Panc1 (cell line): ENCODE data around the gene MYCN. TPM values are rescaled to one million over a fixed set of nuclear protein-coding genes. Genes with fewer than 3 reads are reported as not detected.

Experiments used
- ATAC-seq: fragments of 200-7000 bp; cut with Tn5 transposase; 2 replicates; pipeline ENCODE4 v1.9.1; 2020; ENCODE audit warnings: mild to moderate bottlenecking, moderate library complexity
- BruUV-seq: library from RNA; stranded (reverse); fragments of 400-500 nt; replicated peaks from 2 replicates; lab custom pipeline; 2021; lab: Mats Ljungman, UMichigan
- CTCF ChIA-PET: fragments of 300-600 bp; sonication (Branson Sonifier 250); formaldehyde crosslinking; loops from one replicate; lab custom pipeline; 2022; ENCODE audit warnings: antibody characterized with exemption; lab: Charles Lee
- POLR2A ChIA-PET: fragments of 300-600 bp; sonication (Branson Sonifier 250); formaldehyde crosslinking; loops from one replicate; lab custom pipeline; 2022; ENCODE audit warnings: antibody characterized with exemption; lab: Charles Lee
- DNase-seq: peaks from one replicate; pipeline ENCODE4 v3.0.0-alpha.2; 2010; ENCODE audit warnings: low read depth, low spot score
- H3K27ac ChIP-seq: 2 replicates; pipeline ENCODE4 v1.5.1; 2011; ENCODE audit warnings: mild to moderate bottlenecking, low read length, inconsistent platforms
- H3K27me3 ChIP-seq: fragments of 200-500 bp; sonication (Bioruptor generic); 2 replicates; pipeline ENCODE4 v1.6.0; 2014; ENCODE audit warnings: low read length, inconsistent platforms; ENCODE audit not compliant: control insufficient read depth, insufficient read depth
- H3K36me3 ChIP-seq: fragments of 200-500 bp; sonication (Bioruptor generic); 2 replicates; pipeline ENCODE4 v1.5.1; 2014; ENCODE audit warnings: inconsistent platforms, mild to moderate bottlenecking, low read length, moderate library complexity; ENCODE audit not compliant: control insufficient read depth, insufficient read depth
- H3K4me1 ChIP-seq: 2 replicates; pipeline ENCODE4 v1.5.1; 2011; ENCODE audit warnings: inconsistent platforms, mild to moderate bottlenecking, low read length, moderate library complexity; ENCODE audit not compliant: control insufficient read depth, insufficient read depth
- H3K4me3 ChIP-seq, 2 experiments: 2 replicates each; pipeline ENCODE4 v1.5.1; 2011 to 2012; ENCODE audit warnings: low read depth in 2 of 2, low read length in 2 of 2, mild to moderate bottlenecking in 2 of 2, inconsistent platforms in 1 of 2, moderate library complexity in 1 of 2
- H3K9me3 ChIP-seq: fragments of 200-500 bp; sonication (Bioruptor generic); 2 replicates; pipeline ENCODE4 v1.5.1; 2014; ENCODE audit warnings: low read depth, mild to moderate bottlenecking, inconsistent platforms, low read length, moderate library complexity; ENCODE audit not compliant: control insufficient read depth, insufficient read depth
- CTCF ChIP-seq: fragments of 450-650 bp; IDR thresholded peaks from 2 replicates; pipeline ENCODE4 v1.5.1; 2017; ENCODE audit warnings: mild to moderate bottlenecking
- POLR2AphosphoS5 ChIP-seq: IDR thresholded peaks from 2 replicates; pipeline ENCODE4 v1.6.1; 2012; ENCODE audit warnings: mild to moderate bottlenecking, low read depth, low read length, moderate library complexity
- SIN3A ChIP-seq: IDR thresholded peaks from 2 replicates; pipeline ENCODE4 v1.6.1; 2012; ENCODE audit warnings: low read depth, mild to moderate bottlenecking, low read length, moderate library complexity, borderline replicate concordance; ENCODE audit not compliant: insufficient read depth
- TCF7L2 ChIP-seq: IDR thresholded peaks from 2 replicates; pipeline ENCODE4 v1.6.1; 2011; ENCODE audit warnings: mild to moderate bottlenecking, low read depth, low read length, inconsistent platforms
- in situ Hi-C: cut with HindIII; loops from 2 replicates; pipeline ENCODE4 v1.10.0; 2016; ENCODE audit warnings: low sequenced_read_pairs, low pct_unique_long_range_greater_than_20kb
- intact Hi-C: fragments of 100-400 bp; cut with micrococcal nuclease; formaldehyde crosslinking; loops from one replicate; pipeline ENCODE4 v1.10.0; 2022; ENCODE audit not compliant: unreplicated experiment
- total RNA-seq: library from RNA; stranded (reverse); gene quantifications from one replicate; pipeline ENCODE4 v1.2.1, GENCODE V29; 2021; ENCODE audit not compliant: unreplicated experiment
- TF ChIP-seq, protein P1 (sequence below), 2 experiments: IDR thresholded peaks; 2 replicates each; pipeline ENCODE4 v1.6.1; 2011 to 2012; ENCODE audit warnings: low read depth in 2 of 2, control low read depth in 1 of 2, low read length in 1 of 2, mild to moderate bottlenecking in 1 of 2, moderate library complexity in 1 of 2; ENCODE audit not compliant: insufficient read depth in 1 of 2

Gene MYCN
- total RNA-seq, 1 experiment from 2014 or later, result not detected

DNA sequence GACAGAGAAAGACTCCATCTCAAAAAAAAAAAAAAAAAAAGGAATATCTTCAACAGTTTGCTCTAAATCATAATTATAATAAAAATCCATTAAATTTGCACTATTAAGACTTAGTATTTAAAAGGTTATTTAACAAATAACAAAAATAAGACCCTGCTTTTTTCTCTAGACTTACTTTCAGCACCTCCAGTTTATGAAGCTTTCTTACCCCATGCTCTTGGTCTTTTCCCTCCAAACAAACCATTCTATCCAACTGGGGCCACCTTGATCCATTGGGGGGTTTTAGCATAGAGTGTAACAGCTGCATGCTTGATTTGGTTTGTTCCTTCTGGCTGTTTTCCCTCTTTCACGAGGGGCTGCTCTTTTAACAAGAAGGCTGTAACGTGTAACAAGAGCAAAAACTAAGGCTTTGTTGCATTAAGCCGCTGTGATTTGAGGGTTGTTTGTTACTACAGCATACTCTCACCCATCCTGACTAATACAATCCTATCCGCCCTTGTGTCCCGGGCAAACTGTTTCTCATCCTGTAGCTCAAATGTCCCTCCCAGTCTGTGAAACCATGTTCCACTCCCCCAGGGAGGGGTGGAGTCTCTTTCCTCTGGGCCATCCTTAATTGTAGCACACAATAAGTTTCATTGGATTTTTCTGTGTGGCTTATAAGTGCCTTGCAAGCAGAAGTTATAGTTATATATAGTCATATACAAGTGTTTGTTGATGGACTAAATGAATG, 9.6 kb upstream of the MYCN start:
- no TSS peak for BruUV-seq
- ATAC-seq (no peak), DNase-seq (no peak)
- no peaks in the 10 kb centered on the region for H3K36me3 ChIP-seq
- no peaks in the 10 kb centered on the region for H3K9me3 ChIP-seq
- no peak overlapping the region for H3K27ac ChIP-seq
- no peaks in the 10 kb centered on the region for H3K4me1 ChIP-seq
- ChIA-PET POLR2A (no interaction called here), CTCF (no interaction called here)
- H3K27me3 ChIP-seq, result no peaks in the 10 kb centered on the region; the same call in 1 of the 2 replicates
- no peak overlapping the region for H3K4me3 ChIP-seq
- in situ Hi-C loops (no loop called here), intact Hi-C loops (no loop called here)
- TF ChIP-seq TCF7L2 (no peak), SIN3A (no peak), CTCF (no peak), POLR2AphosphoS5 (no peak)
- TF ChIP-seq, protein P1, sequence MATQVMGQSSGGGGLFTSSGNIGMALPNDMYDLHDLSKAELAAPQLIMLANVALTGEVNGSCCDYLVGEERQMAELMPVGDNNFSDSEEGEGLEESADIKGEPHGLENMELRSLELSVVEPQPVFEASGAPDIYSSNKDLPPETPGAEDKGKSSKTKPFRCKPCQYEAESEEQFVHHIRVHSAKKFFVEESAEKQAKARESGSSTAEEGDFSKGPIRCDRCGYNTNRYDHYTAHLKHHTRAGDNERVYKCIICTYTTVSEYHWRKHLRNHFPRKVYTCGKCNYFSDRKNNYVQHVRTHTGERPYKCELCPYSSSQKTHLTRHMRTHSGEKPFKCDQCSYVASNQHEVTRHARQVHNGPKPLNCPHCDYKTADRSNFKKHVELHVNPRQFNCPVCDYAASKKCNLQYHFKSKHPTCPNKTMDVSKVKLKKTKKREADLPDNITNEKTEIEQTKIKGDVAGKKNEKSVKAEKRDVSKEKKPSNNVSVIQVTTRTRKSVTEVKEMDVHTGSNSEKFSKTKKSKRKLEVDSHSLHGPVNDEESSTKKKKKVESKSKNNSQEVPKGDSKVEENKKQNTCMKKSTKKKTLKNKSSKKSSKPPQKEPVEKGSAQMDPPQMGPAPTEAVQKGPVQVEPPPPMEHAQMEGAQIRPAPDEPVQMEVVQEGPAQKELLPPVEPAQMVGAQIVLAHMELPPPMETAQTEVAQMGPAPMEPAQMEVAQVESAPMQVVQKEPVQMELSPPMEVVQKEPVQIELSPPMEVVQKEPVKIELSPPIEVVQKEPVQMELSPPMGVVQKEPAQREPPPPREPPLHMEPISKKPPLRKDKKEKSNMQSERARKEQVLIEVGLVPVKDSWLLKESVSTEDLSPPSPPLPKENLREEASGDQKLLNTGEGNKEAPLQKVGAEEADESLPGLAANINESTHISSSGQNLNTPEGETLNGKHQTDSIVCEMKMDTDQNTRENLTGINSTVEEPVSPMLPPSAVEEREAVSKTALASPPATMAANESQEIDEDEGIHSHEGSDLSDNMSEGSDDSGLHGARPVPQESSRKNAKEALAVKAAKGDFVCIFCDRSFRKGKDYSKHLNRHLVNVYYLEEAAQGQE (IDR thresholded peaks at IDR 0.05; ENCODE audit: insufficient read depth in 1 of 2, low read depth in 2 of 2, low read length in 1 of 2), result no peak

- in situ Hi-C loops (no loop called here), intact Hi-C loops (no loop called here)
- Histone ChIP-seq H3K9me3 (no peaks in the 10 kb centered on the region), H3K27me3 (no peaks in the 10 kb centered on the region; the same call in 1 of the 2 replicates), H3K4me1 (no peaks in the 10 kb centered on the region), H3K4me3 (no peak overlapping the region), H3K27ac (no peak overlapping the region), H3K36me3 (no peaks in the 10 kb centered on the region)
- TF ChIP-seq, protein P1 (IDR thresholded peaks at IDR 0.05; ENCODE audit: insufficient read depth in 1 of 2, low read depth in 2 of 2, low read length in 1 of 2), result no peak
- no peak for TF ChIP-seq POLR2AphosphoS5
- no peak for TF ChIP-seq CTCF
- no peak for TF ChIP-seq TCF7L2
- no peak for TF ChIP-seq SIN3A
- CTCF ChIA-PET, result no interaction called here
- no peak for DNase-seq
- no TSS peak for BruUV-seq
- POLR2A ChIA-PET, result no interaction called here
- no peak for ATAC-seq
These were observed 8.9 kb upstream of the MYCN start for GRCh38 chr2:15931319-15931890.
